ENCODE measurements around the gene COP1. TPM values are rescaled to one million over a fixed set of nuclear protein-coding genes. Genes with fewer than 3 reads are reported as not detected.
"Not testable (repeated sequence)": the region's sequence is repeated elsewhere in the genome, so short reads cannot be mapped to it uniquely, and the experiment has no call there.

Gene COP1
- total RNA-seq, 1 donor from 2014 or later, result 22.8 TPM

GRCh38 chr1:175992202-175992601 lies 214.9 kb downstream of the COP1 start:
- intact Hi-C loops (cut with DNase I); DNase-seq (ENCODE audit: low spot score): not testable (repeated sequence)

DNA sequence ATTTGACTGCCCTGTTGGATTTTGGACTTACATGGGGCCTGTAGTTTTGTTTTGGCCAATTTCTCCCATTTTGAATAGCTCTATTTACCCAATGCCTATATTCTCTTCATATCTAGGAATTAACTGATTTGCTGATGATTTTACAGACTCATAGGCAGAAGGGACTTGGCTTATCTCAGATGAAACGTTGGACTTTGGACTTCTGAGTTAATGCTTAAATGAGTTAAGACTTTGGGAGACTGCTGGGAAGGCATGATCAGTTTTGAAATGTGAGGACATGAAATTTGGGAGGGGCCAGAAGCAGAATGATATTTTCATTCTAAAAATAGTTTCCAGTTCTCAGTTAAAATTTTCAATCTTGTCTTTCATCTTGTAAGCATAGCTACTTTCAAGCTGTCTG lies 222.3 kb downstream of the COP1 start:
- DNase-seq (ENCODE audit: low spot score), result no peak
- intact Hi-C loops (cut with DNase I), result no loop called here

GRCh38 chr1:175984057-175984812 lies 222.9 kb downstream of the COP1 start:
- intact Hi-C loops (cut with DNase I), result no loop called here
- no peak for DNase-seq (ENCODE audit: low spot score)

DNA sequence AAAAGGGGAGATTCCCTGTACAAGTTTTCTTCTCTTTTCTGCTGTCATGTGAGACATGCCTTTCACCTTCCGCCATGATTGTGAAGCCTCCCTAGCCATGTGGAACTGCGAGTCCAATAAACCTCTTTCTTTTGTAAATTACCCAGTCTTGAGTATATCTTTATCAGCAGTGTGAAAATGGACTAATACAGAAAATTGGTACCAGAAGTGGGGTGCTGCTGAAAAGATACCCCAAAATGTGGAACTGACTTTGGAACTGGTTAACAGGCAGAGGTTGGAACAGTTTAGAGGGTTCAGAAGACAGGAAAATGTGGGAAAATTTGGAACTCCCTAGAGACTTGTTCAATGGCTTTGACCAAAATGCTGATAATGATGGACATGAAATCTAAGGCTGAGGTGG lies 223.7 kb downstream of the COP1 start:
- intact Hi-C loops (cut with DNase I); DNase-seq (ENCODE audit: low spot score): not testable (repeated sequence)

DNA sequence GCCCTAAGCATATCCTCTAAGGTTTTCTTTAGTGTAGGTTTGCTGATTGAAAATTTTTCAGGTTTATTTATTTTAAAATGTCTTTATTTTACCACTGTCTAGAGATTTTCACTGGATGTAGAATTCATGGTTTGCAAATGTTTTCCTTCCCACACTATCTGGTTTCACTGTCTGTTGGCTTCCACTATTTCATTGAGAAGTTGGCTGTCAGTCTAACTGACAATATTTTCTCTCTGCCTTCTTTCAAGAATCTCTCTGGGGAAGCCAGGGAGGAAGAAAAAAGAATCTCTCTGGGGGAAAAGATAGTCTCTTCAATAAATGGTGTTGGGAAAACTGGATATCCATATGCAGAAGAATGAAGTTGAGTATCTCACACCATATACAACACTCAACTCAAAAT lies 226.0 kb downstream of the COP1 start:
- intact Hi-C loops (cut with DNase I), result no loop called here
- DNase-seq (ENCODE audit: low spot score), result no peak

DNA sequence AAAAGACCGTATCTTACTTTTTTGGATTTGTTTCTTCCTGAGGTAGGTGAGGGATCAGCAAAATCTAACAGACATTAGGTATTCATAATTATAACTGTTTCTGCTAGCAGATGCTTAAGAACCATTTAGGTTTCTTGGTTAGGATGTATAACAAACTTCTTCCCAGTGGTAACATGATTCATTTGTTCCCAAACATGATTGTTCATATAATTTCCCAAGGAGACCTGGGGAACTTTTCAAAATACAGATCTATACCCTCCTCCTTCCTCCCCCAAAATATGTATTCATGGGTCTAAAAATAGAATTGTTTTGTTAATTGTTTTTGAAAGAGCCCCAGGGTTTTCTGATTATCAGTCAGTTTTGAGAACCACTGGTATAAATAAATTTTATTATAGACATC lies 228.2 kb downstream of the COP1 start:
- no peak for DNase-seq (ENCODE audit: low spot score)
- intact Hi-C loops (cut with DNase I), result no loop called here

DNA sequence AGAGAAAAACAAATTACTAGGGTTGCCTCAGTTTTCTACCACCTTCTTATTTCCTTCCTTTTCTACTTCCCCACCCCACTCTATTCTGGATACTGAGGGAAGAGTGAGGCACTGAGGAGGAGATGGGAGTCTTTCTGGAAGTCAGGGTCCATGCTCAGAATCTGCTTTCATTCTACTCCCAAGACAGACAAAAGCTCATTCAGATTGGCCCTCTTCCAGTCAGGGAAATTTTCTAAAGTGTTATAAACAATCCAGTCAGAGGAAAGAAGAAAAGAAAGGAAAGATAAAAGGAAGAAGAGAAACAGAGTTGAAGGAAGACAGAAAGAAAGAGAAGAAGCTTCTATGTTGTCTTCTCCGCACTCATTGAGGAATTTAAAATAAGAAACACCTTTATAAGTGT lies 228.6 kb downstream of the COP1 start:
- intact Hi-C loops (cut with DNase I), result no loop called here
- DNase-seq (ENCODE audit: low spot score), result no peak

DNA sequence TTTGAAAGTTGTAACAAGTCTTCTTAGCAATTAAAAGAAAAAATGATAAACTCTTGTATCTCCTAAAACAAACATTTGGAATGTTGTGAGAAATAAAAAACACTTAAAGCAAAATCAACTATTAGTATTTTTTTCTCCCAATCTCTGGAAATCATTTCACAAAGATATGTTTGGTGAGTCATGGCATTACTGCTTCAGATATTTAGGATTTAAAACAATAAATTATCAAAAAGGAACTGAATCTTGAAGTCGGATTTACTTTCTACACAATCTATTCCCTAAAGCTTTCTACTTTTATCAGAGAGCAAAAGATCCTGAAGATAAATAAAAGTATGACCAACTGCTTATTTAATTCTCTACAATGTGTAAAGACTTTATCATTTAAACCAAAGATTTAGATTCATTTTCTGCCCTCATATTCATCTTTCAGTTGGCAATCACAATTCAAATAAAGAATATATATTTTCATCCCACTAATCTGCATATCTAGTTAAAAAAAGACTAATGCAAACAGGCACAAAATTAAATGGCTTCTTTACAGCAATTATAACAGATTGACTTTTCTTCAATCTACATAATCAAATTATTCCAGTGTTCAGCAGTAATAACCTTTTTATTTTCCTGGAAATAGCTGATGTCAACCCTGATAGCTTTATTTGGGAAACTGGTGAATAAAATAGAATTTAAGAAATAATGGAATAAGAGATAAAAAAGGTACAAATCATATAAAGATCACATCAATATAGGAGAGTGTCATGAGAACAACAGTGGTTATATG lies 230.0 kb downstream of the COP1 start:
- intact Hi-C loops (cut with DNase I), result no loop called here
- DNase-seq (ENCODE audit: low spot score), result no peak

DNA sequence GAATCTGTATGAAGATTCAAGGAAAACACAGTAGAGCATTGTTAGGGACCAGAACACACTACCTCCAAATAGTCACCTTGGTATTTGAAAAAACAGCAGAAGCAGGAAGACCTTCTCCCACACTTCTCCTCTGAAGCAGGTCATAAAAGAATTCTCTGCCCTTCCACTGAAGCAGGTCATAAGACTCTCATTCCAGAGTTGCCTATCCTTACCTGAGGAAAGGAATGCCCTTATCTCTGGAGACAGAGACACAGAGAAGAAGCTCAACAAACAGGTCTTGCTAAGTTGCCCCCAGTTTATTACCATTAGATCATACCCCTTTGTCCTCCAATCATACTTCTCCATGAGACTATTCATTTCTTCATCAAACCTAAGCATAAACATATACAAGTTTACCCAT lies 237.9 kb downstream of the COP1 start:
- DNase-seq (ENCODE audit: low spot score), result no peak
- intact Hi-C loops (cut with DNase I), result no loop called here

- intact Hi-C loops (cut with DNase I), result no loop called here
These were observed 238.5 kb downstream of the COP1 start for GRCh38 chr1:175968486-175969172.

GRCh38 chr1:175963740-175964139 lies 243.3 kb downstream of the COP1 start:
- intact Hi-C loops (cut with DNase I), result no loop called here
- no peak for DNase-seq (ENCODE audit: low spot score)

More at GRCh38 chr1:175968486-175969172, 238.5 kb downstream of the COP1 start:
- DNase-seq (ENCODE audit: low spot score), result no peak

DNA sequence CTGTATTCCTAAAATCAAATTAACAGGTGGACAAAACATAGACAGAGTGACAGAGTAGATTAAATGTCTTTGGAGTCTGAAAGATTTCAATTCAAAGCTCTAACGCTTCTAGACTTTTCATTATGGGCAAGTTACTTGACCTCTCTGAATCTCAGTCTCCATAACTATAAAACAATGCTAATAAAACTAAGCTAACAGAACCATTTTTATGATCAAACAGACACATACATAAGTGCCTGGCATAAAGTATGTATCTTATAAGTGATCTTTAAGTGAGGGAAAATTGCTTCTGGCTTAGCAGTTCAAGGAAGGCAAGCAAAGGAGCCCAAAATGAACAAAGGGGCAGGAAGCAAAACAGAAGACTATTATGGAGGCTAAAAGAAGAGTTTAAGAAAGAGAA lies 246.9 kb downstream of the COP1 start:
- DNase-seq (ENCODE audit: low spot score), result no peak
- intact Hi-C loops (cut with DNase I), result no loop called here

DNA sequence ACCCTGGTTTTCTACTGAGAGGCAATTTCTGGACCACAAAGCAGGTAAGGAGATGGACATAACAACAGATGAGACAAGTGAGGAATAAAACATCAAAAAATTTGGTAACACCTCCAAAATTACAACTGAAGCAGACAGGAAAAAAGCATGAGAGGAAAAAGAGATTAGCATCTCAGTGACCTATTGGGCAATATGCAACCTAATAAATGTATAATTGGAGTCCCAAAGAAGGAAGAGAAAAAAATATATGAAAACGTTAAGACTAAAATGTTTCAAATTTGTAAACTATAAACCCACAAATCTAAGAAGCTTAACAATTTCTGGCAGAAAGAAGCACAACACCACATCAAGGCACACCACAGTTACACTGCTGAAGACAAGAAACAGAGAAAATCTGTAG lies 255.5 kb downstream of the COP1 start:
- no peak for DNase-seq (ENCODE audit: low spot score)
- intact Hi-C loops (cut with DNase I), result no loop called here

DNA sequence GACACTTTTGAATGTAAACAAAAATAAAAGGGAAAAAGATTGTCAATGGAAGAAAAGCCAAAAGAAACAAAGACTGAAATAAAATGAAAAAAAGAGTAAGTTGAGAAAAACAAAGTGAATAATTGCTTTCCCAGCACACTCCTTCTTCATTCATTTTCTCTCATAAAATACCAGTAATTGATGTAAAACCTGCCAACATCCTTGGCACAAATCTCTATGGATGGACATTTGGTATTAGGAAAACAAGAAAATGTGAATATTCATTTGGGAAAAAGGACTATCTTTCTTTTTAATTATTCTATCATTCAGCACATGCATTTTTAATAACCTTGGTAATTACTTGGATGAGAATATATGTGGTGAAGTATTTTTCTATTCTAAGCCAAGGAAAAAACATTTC lies 259.3 kb downstream of the COP1 start:
- intact Hi-C loops (cut with DNase I), result no loop called here
- DNase-seq (ENCODE audit: low spot score), result no peak

GRCh38 chr1:175944591-175944990 lies 262.5 kb downstream of the COP1 start:
- DNase-seq (ENCODE audit: low spot score), result no peak

DNA sequence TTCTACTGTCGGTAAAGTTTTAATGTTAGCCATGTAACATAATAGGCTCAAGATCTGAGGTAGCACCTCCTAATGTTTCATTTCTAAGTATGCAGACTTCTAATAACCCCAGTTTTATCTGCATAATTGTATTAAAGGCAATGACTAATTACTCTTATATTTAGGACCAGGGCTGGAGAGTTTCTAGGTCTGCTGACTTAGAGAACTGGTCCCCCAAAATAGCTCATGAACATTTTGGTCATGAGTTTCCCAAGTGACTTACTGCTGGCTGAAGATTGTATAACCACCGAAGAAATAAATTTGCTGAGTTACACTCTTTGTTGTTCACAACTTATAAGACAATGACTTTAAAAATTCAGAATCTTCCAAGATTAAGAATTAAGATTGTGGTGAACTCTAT lies 265.9 kb downstream of the COP1 start:
- no peak for DNase-seq (ENCODE audit: low spot score)
- intact Hi-C loops (cut with DNase I), result no loop called here

More at GRCh38 chr1:175944591-175944990, 262.5 kb downstream of the COP1 start:
- intact Hi-C loops (cut with DNase I), result no loop called here

DNA sequence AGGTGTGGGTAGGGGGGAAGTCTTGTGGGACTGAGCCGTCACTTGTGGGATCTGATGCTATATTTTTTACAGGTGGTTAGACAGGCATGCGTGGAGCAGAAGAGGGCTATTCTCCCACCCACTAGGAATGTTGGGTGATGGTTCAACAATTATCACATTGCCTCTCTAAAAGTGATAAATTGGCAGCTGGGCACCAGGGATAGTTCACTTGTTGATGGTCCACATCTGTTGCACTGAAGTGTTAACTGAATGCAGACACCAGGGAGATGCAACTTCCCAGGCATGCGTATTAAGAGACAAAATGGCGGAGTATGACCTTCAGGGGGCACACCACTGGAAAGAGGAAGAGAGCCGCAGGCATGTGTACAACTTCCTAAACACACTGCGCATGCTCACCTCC lies 270.4 kb downstream of the COP1 start:
- intact Hi-C loops (cut with DNase I), result no loop called here
- DNase-seq (ENCODE audit: low spot score), result no peak

DNA sequence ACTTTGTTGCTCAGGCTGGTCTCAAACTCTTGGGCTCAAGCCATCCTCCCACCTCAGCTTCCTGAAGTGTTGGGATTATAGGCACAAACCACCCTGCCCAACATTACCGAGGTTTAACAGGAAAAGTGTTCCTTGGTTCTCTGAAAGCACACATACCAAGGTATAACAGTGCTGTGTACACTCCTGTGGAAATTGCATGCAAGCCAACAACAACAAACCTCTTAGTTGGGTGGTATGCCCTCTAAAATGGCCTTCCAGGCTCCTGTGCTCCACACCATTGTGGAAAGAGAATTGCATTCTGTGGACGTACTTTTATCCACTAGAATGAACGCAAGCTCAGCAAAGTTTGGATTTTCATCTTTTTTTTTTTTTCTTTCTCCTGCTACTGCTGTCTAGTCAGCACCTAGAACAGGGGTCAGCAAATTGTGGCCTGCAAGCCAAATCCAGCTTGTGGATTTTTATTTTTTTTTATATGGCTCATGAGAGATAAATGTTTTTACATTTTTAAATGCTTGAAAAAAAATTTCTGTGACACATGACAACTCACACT lies 271.4 kb downstream of the COP1 start:
- DNase-seq (ENCODE audit: low spot score), result no peak
- intact Hi-C loops (cut with DNase I), result no loop called here

DNA sequence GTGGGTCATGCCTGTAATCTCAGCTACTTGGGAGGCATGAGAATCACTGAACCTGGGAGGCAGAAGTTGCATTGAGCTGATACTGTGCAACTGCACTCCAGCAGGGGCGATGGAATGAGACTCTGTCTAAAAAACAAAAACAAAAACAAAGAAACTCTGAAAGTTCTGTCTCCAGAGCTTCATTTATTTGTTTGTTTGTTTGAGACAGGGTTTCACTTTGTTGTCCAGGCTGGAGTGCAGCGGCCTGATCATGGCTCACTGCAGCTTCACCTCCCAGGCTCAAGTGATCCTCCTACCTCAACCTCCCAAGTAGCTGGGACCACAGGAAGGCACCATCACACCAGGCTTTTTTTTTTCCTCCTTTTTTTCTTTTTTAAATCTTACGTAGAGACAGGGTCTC lies 271.9 kb downstream of the COP1 start:
- DNase-seq (ENCODE audit: low spot score), result no peak
- intact Hi-C loops (cut with DNase I), result no loop called here

- no peak for DNase-seq (ENCODE audit: low spot score)
- intact Hi-C loops (cut with DNase I), result no loop called here
These were observed 273.3 kb downstream of the COP1 start for GRCh38 chr1:175933801-175934200.

Measured in cardiac septum (tissue), 1 donor.